Transverse colon (tissue), 4 donors: ENCODE data around the gene NKD1. TPM values are rescaled to one million over a fixed set of nuclear protein-coding genes. Genes with fewer than 3 reads are reported as not detected.

Experiments
- DNase-seq: peaks from one replicate; pipeline ENCODE4 v3.0.0-alpha.2; 2019
- H3K27ac ChIP-seq, 4 donors: fragments of 200-600 bp; sonication (generic); 2 replicates each; pipeline ENCODE4 v1.5.1; 2016 to 2018; ENCODE audit warnings: inconsistent platforms in 4 of 4
- H3K27me3 ChIP-seq: fragments of 200-600 bp; sonication (generic); 2 replicates; pipeline ENCODE4 v1.5.1; 2017; ENCODE audit warnings: inconsistent platforms
- H3K36me3 ChIP-seq, 4 donors: fragments of 200-600 bp; sonication (generic); 2 replicates each; pipeline ENCODE4 v1.5.1; 2017 to 2019; ENCODE audit warnings: inconsistent platforms in 4 of 4
- H3K4me1 ChIP-seq, 4 donors: fragments of 200-600 bp; sonication (generic); 2 replicates each; pipeline ENCODE4 v1.5.1; 2017 to 2020; ENCODE audit warnings: inconsistent platforms in 4 of 4
- H3K4me3 ChIP-seq, 4 donors: fragments of 200-600 bp; sonication (generic); 1 replicate in 1 of 4; 2 replicates in 3 of 4; pipeline versions ENCODE4 v1.5.1 to v1.6.1; 2017 to 2019; ENCODE audit warnings: inconsistent platforms in 4 of 4
- H3K9me3 ChIP-seq, 2 donors: fragments of 200-600 bp; sonication (generic); 2 replicates each; pipeline ENCODE4 v1.5.1; 2017 to 2019; ENCODE audit warnings: inconsistent platforms in 2 of 2
- EP300 ChIP-seq: sonication (generic); formaldehyde crosslinking; IDR thresholded peaks from one replicate; pipeline ENCODE4 v1.6.1; 2017; ENCODE audit warnings: antibody characterized with exemption, low read depth
- POLR2A ChIP-seq: fragments of 450-650 bp; IDR thresholded peaks from one replicate; pipeline ENCODE4 v1.6.1; 2016; ENCODE audit warnings: antibody characterized with exemption, mild to moderate bottlenecking, moderate library complexity
- POLR2AphosphoS5 ChIP-seq, 3 donors: sonication (generic); formaldehyde crosslinking; IDR thresholded peaks; one replicate each; pipeline ENCODE4 v1.6.1; 2016; ENCODE audit warnings: antibody characterized with exemption in 3 of 3
- WGBS, 2 donors: methylation state at CpG; one replicate each; pipeline ENCODE4 v1.1.5; 2018; ENCODE audit warnings: low coverage in 1 of 2; 5-methylcytosine and 5-hydroxymethylcytosine counted together
- in situ Hi-C, 4 donors: fragments of 200-750 bp; cut with MboI; loops; one replicate each; pipeline versions ENCODE4 v1.15.0 to v1.15.1; 2017; ENCODE audit warnings: low sequenced_read_pairs in 3 of 4, low pct_ligation_motif_present in 1 of 4, low pct_unique_long_range_greater_than_20kb in 1 of 4
- intact Hi-C: fragments of 100-400 bp; cut with DNase I; formaldehyde crosslinking; loops from one replicate; pipeline ENCODE4 v1.15.1; 2023; ENCODE audit warnings: low total_unique reads
- total RNA-seq, 4 donors: library from RNA; depleted of rRNA; stranded (reverse); fragments of >200 nt; gene quantifications; one replicate each; pipeline ENCODE4 v1.1.0, GENCODE V29; 2016
- TF ChIP-seq, protein P1 (sequence below), 5 experiments: fragments of 200-600 bp in 3 of 5; fragments of 450-650 bp in 2 of 5; sonication (generic) in 3 of 5; IDR thresholded peaks; 1 replicate in 2 of 5; 2 replicates in 3 of 5; pipeline ENCODE4 v1.5.1; 2016 to 2017; ENCODE audit warnings: antibody characterized with exemption in 5 of 5, inconsistent platforms in 3 of 5, mild to moderate bottlenecking in 2 of 5, moderate library complexity in 1 of 5

Gene NKD1
- total RNA-seq, 4 donors from 2014 or later = 1.7 to 98.1 (median 2.5) TPM

DNA sequence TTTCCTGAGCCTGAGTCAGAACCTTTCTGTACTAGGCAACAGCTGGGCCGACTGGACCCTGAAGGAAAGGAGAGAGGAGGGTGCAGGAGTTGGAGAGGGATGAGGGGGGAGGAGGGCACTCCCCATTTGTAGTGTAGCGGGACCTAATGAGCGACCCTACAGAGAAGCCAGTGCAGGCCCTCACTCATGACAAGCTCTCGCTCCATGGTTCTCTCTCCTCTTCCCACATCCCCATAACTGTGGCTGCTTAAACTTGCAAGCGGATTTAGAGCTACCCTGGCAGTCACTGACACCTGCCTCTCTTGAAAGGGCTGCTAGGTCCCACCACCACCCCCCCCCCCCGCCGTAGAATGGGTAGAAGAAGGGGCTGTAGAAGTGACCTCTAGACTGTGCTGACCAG, 14.5 kb downstream of the NKD1 start:
- Histone ChIP-seq H3K9me3 (no peaks in the 10 kb centered on the region), H3K4me3 (no peak overlapping the region), H3K36me3 (no peaks in the 10 kb centered on the region), H3K27me3 (no peaks in the 10 kb centered on the region), H3K4me1 (peaks cover 0 to 2% (median 0%) of the 10 kb centered on the region in 4 donors), H3K27ac (no peak overlapping the region)
- WGBS, 2 donors = 93% methylated on average over 7 of the region's 7 CpGs; no CpG with 5 or more reads in 1 of the 2 donors
- in situ Hi-C loops = no loop called here
- TF ChIP-seq POLR2A (no peak), EP300 (no peak), POLR2AphosphoS5 (IDR thresholded peaks at IDR 0.05) (no peak)
- TF ChIP-seq, protein P1, sequence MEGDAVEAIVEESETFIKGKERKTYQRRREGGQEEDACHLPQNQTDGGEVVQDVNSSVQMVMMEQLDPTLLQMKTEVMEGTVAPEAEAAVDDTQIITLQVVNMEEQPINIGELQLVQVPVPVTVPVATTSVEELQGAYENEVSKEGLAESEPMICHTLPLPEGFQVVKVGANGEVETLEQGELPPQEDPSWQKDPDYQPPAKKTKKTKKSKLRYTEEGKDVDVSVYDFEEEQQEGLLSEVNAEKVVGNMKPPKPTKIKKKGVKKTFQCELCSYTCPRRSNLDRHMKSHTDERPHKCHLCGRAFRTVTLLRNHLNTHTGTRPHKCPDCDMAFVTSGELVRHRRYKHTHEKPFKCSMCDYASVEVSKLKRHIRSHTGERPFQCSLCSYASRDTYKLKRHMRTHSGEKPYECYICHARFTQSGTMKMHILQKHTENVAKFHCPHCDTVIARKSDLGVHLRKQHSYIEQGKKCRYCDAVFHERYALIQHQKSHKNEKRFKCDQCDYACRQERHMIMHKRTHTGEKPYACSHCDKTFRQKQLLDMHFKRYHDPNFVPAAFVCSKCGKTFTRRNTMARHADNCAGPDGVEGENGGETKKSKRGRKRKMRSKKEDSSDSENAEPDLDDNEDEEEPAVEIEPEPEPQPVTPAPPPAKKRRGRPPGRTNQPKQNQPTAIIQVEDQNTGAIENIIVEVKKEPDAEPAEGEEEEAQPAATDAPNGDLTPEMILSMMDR (IDR thresholded peaks at IDR 0.05) = no peak
- intact Hi-C loops = no loop called here
- no peak for DNase-seq

DNA sequence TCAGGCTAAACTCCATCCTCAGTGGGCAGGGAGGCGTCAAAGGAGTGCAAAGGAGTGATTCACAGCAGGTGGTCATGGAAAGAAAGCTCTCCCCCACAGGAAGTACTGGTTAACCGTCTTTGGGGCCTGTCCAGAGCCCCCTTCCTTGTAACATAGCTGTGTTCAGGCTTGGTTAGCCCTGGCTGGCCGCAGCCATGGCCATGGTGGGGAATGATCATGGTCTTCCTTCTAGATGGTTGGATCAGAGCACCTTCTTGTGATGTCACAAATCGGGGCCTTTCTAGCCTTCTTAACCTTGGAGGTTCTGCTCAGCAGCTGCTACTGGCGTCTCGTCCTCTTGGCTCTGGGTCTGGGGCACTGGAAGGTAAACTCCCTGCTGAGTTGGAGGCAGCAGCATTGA, 15.8 kb downstream of the NKD1 start:
- H3K4me1 ChIP-seq = peaks cover 0 to 2% (median 0%) of the 10 kb centered on the region in 4 donors
- TF ChIP-seq POLR2A (no peak), EP300 (no peak), POLR2AphosphoS5 (IDR thresholded peaks at IDR 0.05) (no peak)
- TF ChIP-seq, protein P1 (IDR thresholded peaks at IDR 0.05) = no peak
- no peak for DNase-seq
- in situ Hi-C loops = no loop called here
- no peaks in the 10 kb centered on the region for H3K36me3 ChIP-seq
- H3K27ac ChIP-seq = no peak overlapping the region
- no peaks in the 10 kb centered on the region for H3K27me3 ChIP-seq
- H3K4me3 ChIP-seq = no peak overlapping the region
- intact Hi-C loops = no loop called here
- no peaks in the 10 kb centered on the region for H3K9me3 ChIP-seq
- 66% methylated on average over 6 of the region's 6 CpGs; no CpG with 5 or more reads in 1 of the 2 donors for WGBS, 2 donors

DNA sequence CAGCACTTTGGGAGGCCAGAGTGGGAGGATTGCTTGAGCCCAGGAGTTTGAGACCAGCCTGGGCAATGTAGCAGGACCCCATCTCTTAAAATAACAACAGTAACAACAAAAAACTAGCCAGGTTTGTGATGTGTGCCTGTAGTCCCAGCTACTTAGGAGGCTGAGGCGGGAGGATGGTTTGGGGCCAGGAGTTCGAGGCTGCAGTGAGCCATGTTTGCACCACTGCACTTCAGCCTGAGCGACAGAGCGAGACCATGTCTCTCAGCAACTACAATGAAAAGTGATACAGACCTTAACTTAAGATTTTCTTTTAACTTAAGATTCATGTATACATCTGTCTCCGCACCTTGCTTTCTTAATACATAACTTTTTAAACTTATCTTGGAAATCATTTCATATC, 17.2 kb downstream of the NKD1 start:
- intact Hi-C loops = no loop called here
- WGBS, 2 donors = 92 to 95% methylated on average over 1 to 5 of the region's 5 CpGs
- TF ChIP-seq, protein P1 (IDR thresholded peaks at IDR 0.05) = no peak
- TF ChIP-seq POLR2AphosphoS5 (IDR thresholded peaks at IDR 0.05) (no peak), POLR2A (no peak), EP300 (no peak)

DNA sequence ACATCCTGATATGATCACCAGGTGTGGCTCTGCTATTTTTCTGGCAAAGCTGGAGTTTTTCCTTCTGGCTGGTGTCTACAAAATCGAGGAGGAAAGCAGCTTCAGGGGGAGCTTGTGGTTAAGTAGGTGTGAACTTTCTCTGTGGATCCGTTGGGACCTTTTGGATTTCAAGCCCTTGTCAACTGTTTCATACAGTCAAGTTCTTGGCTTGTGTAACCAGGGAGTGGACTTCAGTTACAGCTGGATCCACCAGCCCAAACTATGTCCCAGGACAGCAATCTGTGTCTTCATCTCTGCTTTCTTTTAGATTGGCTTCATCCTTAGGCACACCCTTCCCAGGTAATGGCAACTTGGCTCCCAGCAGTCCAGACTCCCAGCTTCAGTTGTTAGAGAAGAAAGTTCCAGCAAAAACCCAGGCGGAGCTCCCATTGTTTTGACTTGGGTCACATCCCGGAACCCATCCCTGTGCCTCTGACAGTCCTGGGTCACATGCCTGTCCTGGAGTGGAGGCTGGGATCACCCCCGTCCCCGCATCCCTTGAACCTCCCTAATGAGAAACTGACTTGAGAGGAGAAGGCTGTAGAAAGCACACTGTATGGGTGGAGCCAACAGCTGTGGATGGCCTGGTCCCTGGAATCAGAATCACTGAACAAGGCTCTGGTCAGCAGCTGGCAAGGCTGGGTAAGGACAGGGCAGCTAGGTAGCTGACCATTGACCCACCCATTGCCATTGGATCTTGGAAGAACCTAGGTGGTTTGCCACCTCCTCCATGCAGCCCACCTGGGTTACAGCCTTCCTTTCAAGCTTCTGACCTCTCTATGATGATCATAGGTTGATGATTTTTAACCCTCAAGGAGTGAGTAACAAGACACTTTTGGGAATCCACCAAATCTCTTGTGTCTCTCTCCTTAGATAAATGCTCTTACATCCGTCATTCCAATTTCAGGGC, 18.1 kb downstream of the NKD1 start:
- intact Hi-C loops = no loop called here

More for the DNA sequence above, 17.2 kb downstream of the NKD1 start:
- no peaks in the 10 kb centered on the region for H3K27me3 ChIP-seq
- H3K27ac ChIP-seq = no peak overlapping the region
- no peaks in the 10 kb centered on the region for H3K9me3 ChIP-seq
- peaks cover 0 to 2% (median 0%) of the 10 kb centered on the region in 4 donors for H3K4me1 ChIP-seq
- no peak for DNase-seq
- H3K36me3 ChIP-seq = no peaks in the 10 kb centered on the region
- no peak overlapping the region for H3K4me3 ChIP-seq
- in situ Hi-C loops = no loop called here

More for the DNA sequence above, 18.1 kb downstream of the NKD1 start:
- H3K27me3 ChIP-seq = no peaks in the 10 kb centered on the region
- WGBS, 2 donors = 81 to 100% methylated on average over 2 to 7 of the region's 7 CpGs
- DNase-seq = no peak
- in situ Hi-C loops = no loop called here
- H3K4me3 ChIP-seq = no peak overlapping the region
- no peaks in the 10 kb centered on the region for H3K9me3 ChIP-seq
- TF ChIP-seq POLR2A = no peak
- no peak for TF ChIP-seq EP300
- TF ChIP-seq, protein P1 (IDR thresholded peaks at IDR 0.05) = no peak
- TF ChIP-seq POLR2AphosphoS5 (IDR thresholded peaks at IDR 0.05) = no peak
- H3K4me1 ChIP-seq = peaks cover 0 to 2% (median 0%) of the 10 kb centered on the region in 4 donors
- no peak overlapping the region for H3K27ac ChIP-seq
- H3K36me3 ChIP-seq = no peaks in the 10 kb centered on the region
